Body of pancreas (tissue), 4 donors: ENCODE results near the gene HMG20B. TPM values are rescaled to one million over a fixed set of nuclear protein-coding genes. Genes with fewer than 3 reads are reported as not detected.

ENCODE experiments used
- ATAC-seq: fragments of 150-250 bp; one replicate; pipeline ENCODE4 v1.9.1; 2016
- DNase-seq, 4 donors: peaks; one replicate each; pipeline ENCODE4 v3.0.0-alpha.2; 2019
- H3K27ac ChIP-seq, 4 donors: fragments of 200-600 bp; sonication (generic); 1 replicate in 3 of 4; 2 replicates in 1 of 4; pipeline versions ENCODE4 v1.5.1 to v1.6.1; 2016 to 2019; ENCODE audit warnings: mild to moderate bottlenecking in 1 of 4, mixed read lengths in 1 of 4, moderate library complexity in 1 of 4
- H3K27me3 ChIP-seq, 2 donors: fragments of 200-600 bp; sonication (generic); one replicate each; pipeline ENCODE4 v1.6.0; 2016; ENCODE audit warnings: mild to moderate bottlenecking in 1 of 2
- H3K36me3 ChIP-seq, 2 donors: fragments of 200-600 bp; sonication (generic); replicated peaks in 1 of 2; 2 replicates each; pipeline ENCODE4 v1.5.1; 2016; ENCODE audit warnings: low read depth in 2 of 2; ENCODE audit not compliant: insufficient read depth in 1 of 2
- H3K4me1 ChIP-seq: fragments of 200-600 bp; sonication (generic); one replicate; pipeline ENCODE4 v1.6.0; 2016
- H3K4me3 ChIP-seq, 2 donors: fragments of 200-600 bp; sonication (generic); 1 replicate in 1 of 2; 2 replicates in 1 of 2; pipeline ENCODE4 v1.5.1; 2016 to 2019
- H3K9me3 ChIP-seq, 3 donors: fragments of 200-600 bp; sonication (generic); 1 replicate in 2 of 3; 2 replicates in 1 of 3; pipeline ENCODE4 v1.5.1; 2016
- CTCF ChIP-seq, 7 experiments: fragments of 450-650 bp in 4 of 7; fragments of 200-600 bp in 3 of 7; sonication (generic) in 3 of 7; IDR thresholded peaks; one replicate each; pipeline ENCODE4 v1.5.1; 2016 to 2019; ENCODE audit warnings: antibody characterized with exemption in 7 of 7
- POLR2A ChIP-seq, 3 donors: fragments of 450-650 bp; IDR thresholded peaks; one replicate each; pipeline ENCODE4 v1.6.1; 2016; ENCODE audit warnings: antibody characterized with exemption in 3 of 3, mild to moderate bottlenecking in 2 of 3
- WGBS, 2 donors: methylation state at CpG; one replicate each; pipeline ENCODE4 v1.1.5; 2017; 5-methylcytosine and 5-hydroxymethylcytosine counted together
- intact Hi-C: fragments of 100-400 bp; cut with DNase I; formaldehyde crosslinking; loops from one replicate; pipeline ENCODE4 v1.15.1; 2023
- total RNA-seq, 2 donors: library from RNA; depleted of rRNA; stranded (reverse); fragments of >200 nt; gene quantifications; one replicate each; pipeline ENCODE4 v1.1.0, GENCODE V29; 2016

The HMG20B gene
- total RNA-seq, 2 donors from 2014 or later, result 66.7 to 91.0 TPM

- ATAC-seq (no peak), DNase-seq (no peak)
- WGBS, 2 donors, result 59 to 62% methylated on average over 5 to 11 of the region's 11 CpGs
- Histone ChIP-seq H3K27me3 (peaks cover 0 to 3% of the 10 kb centered on the region in 2 donors), H3K4me3 (no peak overlapping the region), H3K4me1 (peaks cover 26% of the 10 kb centered on the region), H3K9me3 (no peaks in the 10 kb centered on the region), H3K36me3 (no peaks in the 10 kb centered on the region), H3K27ac (no peak overlapping the region)
- no peak for TF ChIP-seq CTCF (IDR thresholded peaks at IDR 0.05)
- intact Hi-C loops, result no loop called here
Measured at GRCh38 chr19:3604987-3605343, 32.2 kb downstream of the HMG20B start.

- H3K36me3 ChIP-seq, result no peaks in the 10 kb centered on the region
- DNase-seq, result no peak
- H3K27ac ChIP-seq, result no peak overlapping the region
- peaks cover 0 to 3% of the 10 kb centered on the region in 2 donors for H3K27me3 ChIP-seq
- H3K9me3 ChIP-seq, result no peaks in the 10 kb centered on the region
- no peak for ATAC-seq
- peaks cover 26% of the 10 kb centered on the region for H3K4me1 ChIP-seq
- 70 to 78% methylated on average over 3 of the region's 3 CpGs for WGBS, 2 donors
- H3K4me3 ChIP-seq, result no peak overlapping the region
- intact Hi-C loops, result no loop called here
- no peak for TF ChIP-seq CTCF (IDR thresholded peaks at IDR 0.05)
Measured at GRCh38 chr19:3605361-3605760, 32.6 kb downstream of the HMG20B start.

GRCh38 chr19:3605770-3606169, 33.0 kb downstream of the HMG20B start:
- no peak for ATAC-seq
- no peak for DNase-seq
- no peak overlapping the region for H3K4me3 ChIP-seq
- no peaks in the 10 kb centered on the region for H3K36me3 ChIP-seq
- TF ChIP-seq CTCF (IDR thresholded peaks at IDR 0.05) (no peak), POLR2A (IDR thresholded peaks at IDR 0.05) (no peak)
- 58 to 82% methylated on average over 3 to 5 of the region's 5 CpGs for WGBS, 2 donors
- intact Hi-C loops, result no loop called here
- no peaks in the 10 kb centered on the region for H3K9me3 ChIP-seq
- peaks cover 0 to 3% of the 10 kb centered on the region in 2 donors for H3K27me3 ChIP-seq
- no peak overlapping the region for H3K27ac ChIP-seq
- peaks cover 26% of the 10 kb centered on the region for H3K4me1 ChIP-seq

- ATAC-seq (peak; percentile 55), DNase-seq (peak; percentile 53 to 79 (median 72))
- intact Hi-C loops, result no loop called here
- no peak for TF ChIP-seq POLR2A (IDR thresholded peaks at IDR 0.05)
- no peak for TF ChIP-seq CTCF (IDR thresholded peaks at IDR 0.05)
- Histone ChIP-seq H3K27me3 (no peaks in the 10 kb centered on the region), H3K27ac (peak overlapping the region in 2 of 4 donors; percentile 1 to 40), H3K9me3 (no peaks in the 10 kb centered on the region), H3K4me3 (no peak overlapping the region), H3K4me1 (peaks cover 26% of the 10 kb centered on the region), H3K36me3 (no peaks in the 10 kb centered on the region)
- 0 to 4% methylated on average over 2 to 26 of the region's 35 CpGs for WGBS, 2 donors
Measured at GRCh38 chr19:3606174-3606689, 33.5 kb downstream of the HMG20B start.

GRCh38 chr19:3606690-3607289, 34.0 kb downstream of the HMG20B start, which contains the start of gene TBXA2R:
Gene TBXA2R, minus strand, starts transcription at chr19:3606875. Its CDS starts 6,241 bp downstream, at chr19:3600634.
- H3K4me1 ChIP-seq, result peaks cover 26% of the 10 kb centered on the region
- no peaks in the 10 kb centered on the region for H3K9me3 ChIP-seq
- intact Hi-C loops, result no loop called here
- DNase-seq (peak; percentile 45 to 62 (median 50)), ATAC-seq (peak; percentile 15)
- H3K27me3 ChIP-seq, result no peaks in the 10 kb centered on the region
- peaks cover 2 to 4% of the 10 kb centered on the region in 2 donors for H3K36me3 ChIP-seq
- TF ChIP-seq CTCF (IDR thresholded peaks at IDR 0.05) (no peak), POLR2A (IDR thresholded peaks at IDR 0.05) (no peak)
- no peak within 1 kb of the TSS for H3K4me3 ChIP-seq
- 0 to 6% methylated on average over 1 to 37 of the region's 46 CpGs for WGBS, 2 donors
- H3K27ac ChIP-seq, result peak within 1 kb of the TSS in 3 of 4 donors; percentile 16 to 40 (median 28)
